ENCODE data around the gene ATP2B2. TPM values are rescaled to one million over a fixed set of nuclear protein-coding genes. Genes with fewer than 3 reads are reported as not detected.

ATP2B2 gene
- total and polyA plus RNA-seq, 2 of the 8 experiments (the other 6 are each of a cell fraction or from before 2014, with no cell fraction given) = 0.14 to 1.2 TPM

DNA sequence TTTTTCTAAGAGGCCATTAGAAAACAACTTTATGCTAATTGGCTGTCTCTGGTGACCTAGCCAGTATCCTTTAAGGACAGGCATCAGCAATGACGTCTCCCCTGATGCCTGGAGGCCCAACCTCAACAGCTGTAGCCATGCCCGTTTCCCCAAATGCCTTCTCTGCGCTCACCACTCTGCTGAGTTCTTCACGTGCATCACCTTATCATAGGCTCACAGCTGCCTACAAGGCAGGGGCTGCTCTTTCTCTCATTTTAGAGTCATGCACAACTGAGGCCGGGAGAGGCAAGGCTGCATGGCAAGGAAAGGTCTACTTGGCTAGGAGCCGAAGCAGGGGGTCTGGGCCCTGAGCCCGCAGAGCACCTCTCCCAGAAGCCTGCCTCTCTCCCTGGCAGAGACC lies 140.6 kb downstream of the ATP2B2 start:
- H4K91ac ChIP-seq (replicated peaks; ENCODE audit: insufficient read length, low read length) = no peak overlapping the region
- H3K56ac ChIP-seq (replicated peaks; ENCODE audit: insufficient read length, low read depth, low read length) = no peak overlapping the region
- 82% methylated on average over 7 of the region's 7 CpGs; no CpG with 5 or more reads in 1 of the 2 experiments for WGBS, 2 experiments (ENCODE audit: extremely low coverage in 1 of 2, insufficient coverage in 1 of 2, insufficient read length in 1 of 2, insufficient replicate concordance in 2 of 2, low coverage in 1 of 2, low lambda C conversion rate in 2 of 2, missing lambda C conversion rate in 1 of 2)
- H2BK15ac ChIP-seq (ENCODE audit: low read length) = no peak overlapping the region
- no peak overlapping the region; the same call in 1 of the 2 replicates for H2AK5ac ChIP-seq (ENCODE audit: low read depth, low read length)
- no peak overlapping the region for H4K8ac ChIP-seq (ENCODE audit: extremely low read depth, insufficient read depth, low read length)
- no peak for DNase-seq (ENCODE audit: low read depth in 1 of 2, low spot score in 2 of 2)
- POLR2A ChIA-PET (ENCODE audit: partially characterized antibody) = interaction anchor here (0.9 kb wide), 1 partner anchor 10 kb away, joined by 3 read pairs; no protein-coding TSS in a partner anchor
- H3K79me1 ChIP-seq (ENCODE audit: low read depth, low read length) = no peaks in the 10 kb centered on the region
- peak overlapping the region; percentile 6 for H3K4ac ChIP-seq (replicated peaks; ENCODE audit: insufficient read length, low read depth, low read length)
- no peak overlapping the region for H2BK120ac ChIP-seq (replicated peaks; ENCODE audit: low read depth, low read length)
- no peaks in the 10 kb centered on the region for H3K27me3 ChIP-seq (replicated peaks in 1 of 4; ENCODE audit: control insufficient read depth in 3 of 4, extremely low read depth in 1 of 4, insufficient read depth in 3 of 4, low read length in 3 of 4)
- H3K18ac ChIP-seq (ENCODE audit: extremely low read depth, low read length) = no peak overlapping the region
- peaks cover 9% of the 10 kb centered on the region; the same call in 1 of the 2 replicates for H3K23me2 ChIP-seq (ENCODE audit: low read depth, low read length)
- H2BK20ac ChIP-seq (ENCODE audit: low read length) = no peak overlapping the region
- H2AFZ ChIP-seq (ENCODE audit: low read length) = no peak overlapping the region; the same call in 1 of the 2 replicates
- no peak overlapping the region for H3K4me3 ChIP-seq (ENCODE audit: extremely low read depth in 1 of 4, insufficient read depth in 2 of 4, low read depth in 3 of 4, low read length in 4 of 4)
- H3K4me1 ChIP-seq (replicated peaks in 1 of 4; ENCODE audit: control insufficient read depth in 3 of 4, insufficient read depth in 4 of 4, low read length in 3 of 4) = peaks cover 0 to 6% (median 2%) of the 10 kb centered on the region in 4 experiments; a peak in 4 of 7 replicates
- no peak overlapping the region for H3K14ac ChIP-seq (ENCODE audit: insufficient read length)
- no peak overlapping the region for H3K4me2 ChIP-seq (ENCODE audit: insufficient read depth in 1 of 2, low read depth in 2 of 2, low read length in 2 of 2)
- no peak overlapping the region for H3K23ac ChIP-seq (ENCODE audit: insufficient read length)
- CTCF ChIA-PET (ENCODE audit: partially characterized antibody) = no interaction called here
- H2BK12ac ChIP-seq (ENCODE audit: low read depth, low read length) = no peak overlapping the region
- H4K5ac ChIP-seq (ENCODE audit: insufficient read length, low read depth, low read length) = no peak overlapping the region
- H2BK5ac ChIP-seq (ENCODE audit: low read depth, low read length) = no peak overlapping the region
- H3K9ac ChIP-seq (replicated peaks in 1 of 4; ENCODE audit: extremely low read depth in 1 of 4, low read depth in 3 of 4, low read length in 3 of 4) = no peak overlapping the region
- no peak for FAIRE-seq
- no peaks in the 10 kb centered on the region for H3K79me2 ChIP-seq (ENCODE audit: control insufficient read depth in 1 of 2, insufficient read depth in 2 of 2, low read length in 2 of 2)
- peaks cover 0 to 2% of the 10 kb centered on the region in 2 experiments for H4K20me1 ChIP-seq (replicated peaks in 1 of 2; ENCODE audit: control insufficient read depth in 1 of 2, insufficient read depth in 2 of 2, low read length in 2 of 2)
- no peaks in the 10 kb centered on the region for H3K36me3 ChIP-seq (ENCODE audit: control insufficient read depth in 2 of 4, insufficient read depth in 4 of 4, low read length in 3 of 4)
- H3K27ac ChIP-seq (ENCODE audit: low read depth, low read length) = no peak overlapping the region
- H3K9me3 ChIP-seq (ENCODE audit: insufficient read depth in 2 of 2, low read depth in 1 of 2, low read length in 1 of 2) = 0 out of 4 replicates have a peak, but pooled peaks cover 0 to 2% of the 10 kb centered on the region in 2 experiments
- TF ChIP-seq KDM4A (IDR thresholded peaks at IDR 0.05; ENCODE audit: low read depth, low read length, severe bottlenecking) (no peak), HDAC2 (IDR thresholded peaks at IDR 0.05; ENCODE audit: borderline replicate concordance in 1 of 2, low read depth in 2 of 2, low read length in 2 of 2) (no peak), RBBP5 (IDR thresholded peaks at IDR 0.05; ENCODE audit: borderline replicate concordance, low read depth, low read length) (no peak), BCL11A (IDR thresholded peaks at IDR 0.05; ENCODE audit: low read depth in 2 of 2, low read length in 2 of 2) (no peak), NRF1 (IDR thresholded peaks at IDR 0.05; ENCODE audit: low read depth, low read length) (no peak), EGR1 (IDR thresholded peaks at IDR 0.05; ENCODE audit: borderline replicate concordance, low read depth, low read length) (no peak)
- TF ChIP-seq, protein P1, sequence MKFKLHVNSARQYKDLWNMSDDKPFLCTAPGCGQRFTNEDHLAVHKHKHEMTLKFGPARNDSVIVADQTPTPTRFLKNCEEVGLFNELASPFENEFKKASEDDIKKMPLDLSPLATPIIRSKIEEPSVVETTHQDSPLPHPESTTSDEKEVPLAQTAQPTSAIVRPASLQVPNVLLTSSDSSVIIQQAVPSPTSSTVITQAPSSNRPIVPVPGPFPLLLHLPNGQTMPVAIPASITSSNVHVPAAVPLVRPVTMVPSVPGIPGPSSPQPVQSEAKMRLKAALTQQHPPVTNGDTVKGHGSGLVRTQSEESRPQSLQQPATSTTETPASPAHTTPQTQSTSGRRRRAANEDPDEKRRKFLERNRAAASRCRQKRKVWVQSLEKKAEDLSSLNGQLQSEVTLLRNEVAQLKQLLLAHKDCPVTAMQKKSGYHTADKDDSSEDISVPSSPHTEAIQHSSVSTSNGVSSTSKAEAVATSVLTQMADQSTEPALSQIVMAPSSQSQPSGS (IDR thresholded peaks at IDR 0.05; ENCODE audit: low read length) = no peak

Data from H1 (cell line).